T follicular helper cell (primary cell): ENCODE results near the gene KRT4.

ENCODE experiments used
- DNase-seq: peaks from one replicate; pipeline ENCODE4 v3.0.0-alpha.2; 2020; ENCODE audit warnings: low read depth

The KRT4 gene

GRCh38 chr12:52821826-52822660 is 8.1 kb upstream of the KRT4 start:
- no peak for DNase-seq

DNA sequence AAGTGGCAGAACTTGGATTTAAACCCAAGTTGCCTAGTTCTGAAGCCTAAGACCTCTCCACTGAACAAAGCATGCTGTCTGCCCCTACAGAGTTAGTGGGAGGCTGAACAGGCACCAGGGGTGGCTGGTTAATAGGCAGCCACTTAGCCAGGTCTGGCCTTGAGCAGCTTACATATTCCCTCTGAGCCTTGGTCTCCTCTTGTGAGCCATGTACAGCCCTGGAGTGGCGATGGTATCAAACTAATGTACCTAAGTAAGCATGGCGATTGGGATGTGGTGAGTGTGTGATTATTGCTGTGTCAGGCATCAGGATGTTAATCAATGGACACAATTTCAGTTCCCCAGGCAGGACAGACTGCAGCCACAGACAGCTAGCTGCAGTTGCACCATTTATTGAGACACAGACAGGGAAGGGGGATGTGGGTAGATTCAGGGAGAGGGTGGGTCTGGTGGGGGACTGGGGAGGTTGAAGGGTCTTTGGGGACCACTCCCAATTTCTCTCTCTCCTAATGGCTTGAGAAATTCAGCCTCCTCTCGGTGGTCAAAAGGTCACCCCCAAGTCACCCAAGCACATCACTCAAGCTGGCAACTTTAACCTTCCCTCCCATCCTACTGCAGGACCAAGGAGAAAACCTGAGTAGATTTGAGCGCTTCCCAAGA is 7.3 kb upstream of the KRT4 start:
- no peak for DNase-seq

DNA sequence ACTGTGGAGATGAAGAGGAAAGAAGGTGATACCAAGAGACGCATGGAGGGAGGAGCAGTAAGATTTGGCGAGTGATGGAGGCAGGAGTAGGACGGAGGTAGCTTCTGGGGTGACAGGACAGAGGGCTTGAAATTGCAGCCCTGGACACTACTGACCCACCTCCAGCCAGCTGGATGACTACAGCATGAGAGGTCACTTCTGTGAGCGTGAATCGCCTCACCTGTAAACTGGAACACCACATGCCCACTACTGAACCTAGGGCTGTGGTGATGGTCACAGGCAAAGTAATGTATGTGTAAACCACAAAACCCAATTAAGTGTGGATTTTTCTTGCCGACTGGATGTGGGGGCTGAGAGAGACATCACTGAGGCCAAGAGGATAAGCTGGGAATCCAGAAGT is 6.6 kb upstream of the KRT4 start:
- DNase-seq, result no peak

DNA sequence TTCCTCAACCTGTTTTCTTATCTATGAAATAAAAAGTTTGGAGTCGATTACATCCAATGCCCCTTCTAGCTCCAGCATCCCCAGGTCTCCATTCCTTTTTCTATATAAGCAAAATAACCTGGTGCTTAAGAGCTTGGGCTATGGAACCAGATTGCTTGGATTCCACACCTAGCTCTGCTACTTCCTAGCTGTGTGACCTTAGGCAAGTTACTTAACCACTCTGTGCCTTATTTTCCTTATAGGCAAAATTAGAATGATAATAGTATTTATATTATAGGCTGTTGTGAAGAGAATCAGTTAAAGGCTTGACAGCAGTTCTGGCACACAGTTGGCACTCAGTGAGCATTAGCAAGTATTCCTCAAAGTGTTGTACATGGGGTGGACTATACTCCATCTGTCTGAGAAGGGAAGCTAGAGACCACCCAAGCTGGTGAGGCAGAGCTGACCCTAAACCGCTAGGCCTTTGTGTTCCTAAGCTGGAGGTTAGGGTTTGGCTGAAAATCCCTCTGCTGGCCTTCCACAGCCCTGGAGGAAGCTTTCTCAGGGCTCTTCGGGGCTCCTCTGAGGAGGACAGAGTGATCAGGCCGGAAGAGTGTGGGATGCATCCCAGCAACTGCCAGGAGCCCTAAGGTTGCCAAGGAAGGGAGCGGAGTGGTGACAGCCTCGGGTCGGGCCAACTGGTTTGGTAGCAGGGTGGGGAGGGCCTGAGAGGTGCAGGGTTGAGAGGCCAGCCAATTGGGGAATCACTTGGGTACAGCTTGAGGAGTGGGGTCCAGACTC is 6.0 kb upstream of the KRT4 start:
- DNase-seq, result no peak

DNA sequence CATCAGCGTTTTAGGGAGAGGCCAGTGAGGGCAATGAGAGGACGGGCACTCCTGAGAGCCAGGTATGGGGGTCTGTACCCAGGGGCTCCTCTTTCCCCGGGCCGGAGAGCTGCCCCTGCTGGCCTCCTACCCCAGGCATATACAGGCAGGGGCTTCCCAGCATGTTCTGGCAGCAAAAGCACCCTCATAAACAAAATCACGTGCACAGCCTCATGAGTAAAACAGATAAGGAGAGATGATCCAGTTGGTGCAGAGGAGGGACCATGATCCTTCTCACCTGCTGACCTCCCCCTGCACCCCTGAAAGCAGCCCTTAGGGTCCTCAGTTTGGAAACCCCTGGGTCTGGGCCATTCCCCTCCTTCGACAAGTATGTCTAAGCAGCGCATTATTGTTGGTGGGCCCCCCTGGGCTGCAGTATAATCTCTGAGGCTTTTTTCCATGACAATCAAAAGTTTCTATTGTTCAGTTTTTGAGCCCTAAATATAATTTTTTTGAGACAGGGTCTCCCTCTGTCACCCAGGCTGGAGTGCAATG is 5.0 kb upstream of the KRT4 start:
- DNase-seq, result no peak

GRCh38 chr12:52818388-52818787 is 4.5 kb upstream of the KRT4 start:
- no peak for DNase-seq

- DNase-seq, result no peak
Measured at GRCh38 chr12:52817699-52818238, 3.9 kb upstream of the KRT4 start.

DNA sequence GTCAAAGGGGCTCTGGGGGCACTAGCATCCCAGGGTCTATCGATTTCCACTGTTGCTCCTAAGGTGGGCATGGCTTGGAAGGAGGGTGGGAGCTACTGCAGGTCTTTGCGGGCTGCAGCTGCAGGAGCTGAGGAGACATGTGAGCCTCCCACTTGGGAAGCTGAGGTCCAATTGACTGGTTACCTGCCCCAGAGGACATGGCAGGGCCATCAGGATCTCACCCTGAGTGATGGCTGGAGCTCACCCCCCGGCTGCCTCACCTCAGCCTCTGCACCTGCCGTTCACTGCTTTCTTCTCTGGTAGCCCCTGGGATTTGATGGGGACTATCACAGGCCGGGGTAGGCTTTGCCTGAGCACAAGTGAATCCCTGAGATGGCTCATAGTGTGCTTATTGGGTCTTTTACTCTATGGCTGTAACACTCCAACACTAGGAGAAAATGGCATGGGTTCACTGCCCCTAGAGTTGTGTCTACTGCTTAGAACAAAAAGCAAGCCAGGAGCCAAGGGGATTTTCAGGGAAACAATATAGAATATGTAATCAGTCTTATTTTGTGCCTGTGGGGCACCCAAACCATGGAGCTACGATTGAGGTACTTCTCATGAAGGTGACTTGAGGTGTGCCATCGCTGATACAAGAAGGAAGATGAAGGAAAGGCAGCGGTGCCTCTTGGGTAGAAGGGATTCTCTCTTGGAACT is 3.2 kb upstream of the KRT4 start:
- no peak for DNase-seq

DNA sequence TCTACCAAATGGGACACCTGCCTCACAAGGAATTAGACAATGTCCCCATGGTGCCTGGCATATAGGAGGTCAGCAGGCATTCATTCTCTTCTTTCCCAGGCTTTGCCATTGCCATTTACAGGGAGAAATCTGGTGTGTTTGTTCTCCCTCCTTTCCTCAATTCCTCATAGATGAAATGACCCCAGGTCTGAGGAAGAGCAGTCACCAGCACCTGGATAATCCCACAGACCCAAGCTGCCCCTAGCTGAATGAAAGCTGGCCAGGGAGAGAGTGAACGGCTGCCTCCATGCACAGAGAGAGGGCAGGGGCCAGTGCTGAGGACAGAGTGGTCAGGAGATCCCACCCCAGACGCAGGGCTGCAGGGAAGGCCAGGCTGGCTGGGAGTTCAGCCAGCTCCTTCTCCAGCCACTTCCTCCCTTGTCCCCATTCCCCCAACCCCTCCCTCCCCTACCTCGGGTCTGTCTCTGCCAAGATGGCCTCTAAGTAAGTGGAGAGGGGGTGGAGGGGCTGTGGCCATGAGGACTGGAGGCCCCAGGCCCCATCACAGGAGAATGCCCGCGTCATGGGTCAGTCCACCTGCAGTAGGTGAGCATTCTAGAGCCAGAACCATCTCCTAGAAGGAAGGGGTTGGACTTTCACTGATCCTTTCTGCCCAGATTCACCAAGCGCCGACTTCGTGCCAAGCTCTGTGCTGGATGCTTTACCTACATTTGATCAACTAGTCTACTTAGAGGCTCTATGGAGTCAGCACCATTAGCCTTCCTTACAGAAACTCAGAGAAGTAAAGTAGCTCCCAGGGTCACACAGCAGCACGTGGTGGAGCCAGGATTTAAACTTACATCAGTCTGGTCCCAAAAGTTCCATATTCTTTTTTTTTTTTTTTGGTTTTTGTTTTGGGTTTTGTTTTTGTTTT is 2.0 kb upstream of the KRT4 start:
- no peak for DNase-seq

DNA sequence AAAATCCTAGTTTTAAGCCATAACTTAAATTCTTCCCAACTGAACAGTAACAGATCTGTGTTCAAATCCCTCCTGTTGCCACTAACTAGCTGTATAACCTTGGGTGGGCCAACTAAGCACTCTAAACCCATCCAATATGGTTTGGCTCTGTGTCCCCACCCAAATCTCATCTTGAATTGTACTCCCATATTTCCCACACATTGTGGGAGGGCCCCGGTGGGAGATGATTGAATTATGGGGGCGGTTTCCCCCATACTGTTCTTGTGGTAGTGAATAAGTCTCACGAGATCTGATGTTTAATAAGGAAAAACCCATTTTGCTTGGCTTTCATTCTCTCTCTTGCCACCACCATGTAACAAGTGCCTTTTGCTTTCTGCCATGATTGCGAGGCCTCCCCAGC is 1.2 kb upstream of the KRT4 start:
- no peak for DNase-seq

- no peak for DNase-seq
Measured at GRCh38 chr12:52814710-52815155, 817 bp upstream of the KRT4 start.

GRCh38 chr12:52813203-52813819 is 605 bp downstream of the KRT4 start:
- DNase-seq, result no peak

- no peak for DNase-seq
Measured at GRCh38 chr12:52812749-52813148, 1.2 kb downstream of the KRT4 start.

DNA sequence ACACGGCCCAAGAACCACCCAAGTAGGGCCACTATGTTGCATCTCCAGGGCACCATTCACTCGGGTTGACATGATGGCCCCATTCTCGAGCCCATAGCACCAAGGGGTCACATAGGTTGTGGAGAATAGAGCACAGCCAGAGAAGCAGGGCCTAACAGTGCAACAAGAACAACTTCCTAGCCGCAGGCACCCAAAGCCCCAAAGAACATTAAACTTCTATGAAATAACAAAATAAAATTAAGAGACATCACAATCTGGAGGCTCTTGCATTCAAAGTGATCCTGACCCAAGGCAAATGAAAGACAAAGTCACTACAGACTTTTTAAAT is 1.9 kb downstream of the KRT4 start:
- no peak for DNase-seq

DNA sequence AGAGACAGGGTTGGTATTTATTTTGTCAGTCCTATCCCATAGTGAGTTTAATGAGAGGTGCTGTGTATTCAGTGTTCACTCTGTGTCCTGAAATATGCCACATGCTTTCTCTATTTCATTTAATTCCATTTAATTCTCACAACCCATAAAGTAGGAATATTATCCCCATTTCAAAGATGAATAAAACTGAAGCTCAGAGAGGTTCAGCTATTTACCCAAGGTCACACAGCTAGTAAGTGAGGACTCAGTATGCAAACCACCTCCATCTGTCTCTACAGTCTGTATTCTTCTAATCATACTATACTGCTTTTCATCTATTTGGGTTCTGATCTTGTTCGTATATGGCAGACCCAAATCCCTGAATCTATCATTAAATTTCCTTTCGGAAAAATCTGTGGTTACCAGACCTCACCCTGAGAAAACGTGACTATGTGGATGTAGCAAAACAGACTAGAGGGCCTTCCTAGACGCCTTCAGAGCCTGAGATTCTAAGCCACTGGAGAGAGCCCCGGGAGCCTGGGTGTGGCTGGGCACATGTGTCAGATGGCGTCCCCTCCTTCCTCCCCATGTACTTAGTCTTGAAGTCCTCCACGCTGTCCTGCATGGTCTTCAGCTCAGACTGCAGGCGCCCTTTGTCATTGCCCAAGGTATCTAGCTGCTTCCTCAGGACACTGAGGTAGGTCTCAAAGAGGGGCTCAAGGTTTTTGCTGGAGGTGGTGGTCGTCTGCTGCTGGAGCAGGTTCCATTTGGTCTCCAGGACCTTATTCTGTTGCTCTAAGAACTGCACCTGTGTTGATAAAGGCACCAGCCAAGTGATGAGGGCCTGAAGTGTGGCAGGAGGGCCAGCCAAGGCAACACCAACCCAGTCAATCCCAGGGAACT is 2.5 kb downstream of the KRT4 start:
- no peak for DNase-seq

DNA sequence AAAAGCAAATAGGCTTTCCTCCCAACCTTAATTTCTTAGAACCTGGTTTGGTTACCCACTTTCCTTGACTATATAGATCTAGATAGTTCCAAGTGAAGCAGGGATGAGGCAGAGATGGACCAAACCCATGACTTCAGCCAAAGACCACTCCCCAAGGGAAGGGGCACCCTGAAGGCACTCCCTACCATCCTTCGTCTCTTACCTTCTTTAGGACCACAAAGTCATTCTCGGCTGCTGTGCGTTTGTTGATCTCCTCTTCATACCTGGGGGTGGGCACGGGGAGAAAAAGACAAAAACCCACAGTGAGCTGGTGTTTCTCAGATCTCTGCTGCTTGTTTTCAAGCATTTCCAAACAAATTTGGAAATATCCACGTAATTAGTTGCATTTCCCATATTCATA is 3.4 kb downstream of the KRT4 start:
- no peak for DNase-seq

DNA sequence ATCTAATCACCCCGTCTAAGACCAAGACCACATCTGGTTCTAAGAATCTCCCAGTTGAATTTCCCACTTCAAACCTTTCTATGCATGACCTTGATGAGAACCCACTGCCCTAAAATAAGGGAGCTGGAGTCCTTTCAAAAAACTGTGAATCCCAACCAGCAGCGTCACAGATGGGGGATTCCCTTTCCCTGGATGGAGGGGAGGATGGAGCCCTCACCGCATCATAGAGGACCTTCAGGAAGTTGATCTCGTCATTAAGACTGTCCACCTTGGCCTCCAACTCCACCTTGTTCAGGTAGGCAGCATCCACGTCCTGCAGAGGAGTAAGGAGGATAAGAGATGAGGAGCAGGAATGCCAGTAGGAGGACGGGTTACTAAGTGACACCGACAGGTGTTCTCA is 4.8 kb downstream of the KRT4 start:
- no peak for DNase-seq

DNA sequence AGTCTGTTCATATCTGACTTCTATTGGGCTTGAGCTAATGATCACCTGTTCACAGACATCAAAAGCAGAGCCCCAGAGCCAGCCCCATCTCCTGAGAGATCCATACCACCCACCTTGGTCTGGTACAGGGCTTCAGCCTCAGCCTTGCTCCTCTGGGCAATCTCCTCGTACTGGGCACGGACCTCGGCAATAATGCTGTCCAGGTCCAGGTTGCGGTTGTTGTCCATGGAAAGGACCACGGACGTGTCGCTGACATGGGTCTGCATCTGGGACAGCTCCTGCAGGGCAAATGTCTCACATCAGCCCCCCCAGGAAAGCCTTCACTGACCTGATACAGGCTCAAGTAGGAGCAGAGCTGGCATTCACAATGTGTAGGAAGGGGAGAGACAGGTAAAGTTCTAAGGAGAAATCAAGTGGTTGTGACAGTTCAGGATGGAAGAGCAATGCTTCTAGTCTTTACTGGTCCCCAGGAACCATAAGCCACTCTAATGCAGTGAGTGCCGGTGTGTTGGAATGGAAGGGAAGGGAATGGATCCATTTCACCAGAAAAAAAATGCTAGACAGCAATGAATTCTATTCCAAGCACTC is 5.2 kb downstream of the KRT4 start:
- no peak for DNase-seq
